ENCODE results near the gene ATP5F1D. TPM values are rescaled to one million over a fixed set of nuclear protein-coding genes. Genes with fewer than 3 reads are reported as not detected.

The ATP5F1D gene
- polyA plus RNA-seq, 3 donors from 2014 or later, result 145 to 310 (median 303) TPM

DNA sequence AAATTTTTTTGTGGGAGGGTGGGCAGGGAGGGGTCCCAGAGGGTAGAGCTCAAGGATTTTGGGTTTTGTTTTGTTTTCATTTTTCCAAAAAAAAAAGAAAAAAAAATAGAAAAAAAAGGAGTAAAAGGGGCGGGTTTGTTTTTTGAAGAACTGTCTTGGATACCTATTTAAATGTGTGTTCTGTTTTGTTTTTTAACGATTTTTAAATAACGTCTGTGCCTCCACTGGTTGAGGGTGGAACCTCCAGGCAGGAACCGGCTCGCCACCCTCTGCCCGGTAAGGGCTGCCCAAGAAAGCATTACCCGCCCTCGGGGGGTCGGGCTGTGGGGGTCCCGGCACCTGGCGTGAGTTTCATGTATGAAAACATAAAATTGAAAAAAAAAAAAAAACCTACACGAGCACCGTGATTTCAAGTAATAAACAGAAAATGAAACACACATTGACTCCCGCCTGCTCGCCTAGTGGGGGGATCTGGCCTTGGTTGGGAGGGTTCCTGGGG lies 17.2 kb downstream of the ATP5F1D start:
- Mint-ChIP-seq H3K27me3 (ENCODE audit: low read depth in 3 of 3) (peaks cover 41 to 74% (median 63%) of the 10 kb centered on the region in 3 donors), H3K9me3 (peaks cover 0 to 4% (median 0%) of the 10 kb centered on the region in 6 donors)

DNA sequence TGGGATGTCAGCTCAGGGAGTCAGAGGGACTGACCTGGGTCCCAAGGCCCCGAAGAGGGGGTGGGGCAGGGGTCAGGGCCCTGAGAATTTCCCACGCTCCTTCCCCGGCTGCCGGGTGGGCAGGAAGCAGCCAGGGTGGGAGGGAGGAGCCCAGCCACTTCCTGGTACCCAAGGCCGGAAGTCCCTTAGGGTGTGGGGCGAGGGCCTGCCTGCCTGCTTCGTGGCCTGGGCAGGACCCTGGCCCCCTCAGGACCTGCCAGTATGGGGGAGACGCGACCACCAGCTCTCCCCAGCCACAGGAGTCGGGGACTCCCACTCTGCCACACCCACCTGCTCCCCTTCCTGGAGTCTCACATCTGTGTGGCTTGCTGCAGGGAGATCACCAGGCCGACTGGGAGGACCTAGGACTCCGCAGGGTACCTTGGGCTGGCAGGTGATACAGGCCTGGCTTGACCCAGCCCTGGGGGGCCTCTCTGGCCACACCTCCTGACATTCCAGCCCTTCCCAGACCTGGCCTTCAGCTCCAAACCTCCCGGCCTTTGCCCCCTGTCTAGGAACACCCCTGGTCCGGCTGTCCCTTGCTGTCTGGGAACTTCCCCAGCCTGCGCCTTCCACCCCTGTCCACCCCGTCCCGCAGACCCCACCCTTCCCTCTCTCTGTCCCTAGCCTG lies 17.8 kb downstream of the ATP5F1D start:
- DNase-seq, result peak; percentile 85 to 88 (median 87)
- peaks cover 0 to 4% (median 0%) of the 10 kb centered on the region in 6 donors for H3K9me3 Mint-ChIP-seq
- H3K4me1 Mint-ChIP-seq, result peaks cover 65 to 73% of the 10 kb centered on the region in 2 donors
- peaks cover 41 to 70% (median 62%) of the 10 kb centered on the region in 3 donors for H3K27me3 Mint-ChIP-seq (ENCODE audit: low read depth in 3 of 3)
- peak overlapping the region; percentile 96 to 99 (median 99) for H3K27ac Mint-ChIP-seq
- peak overlapping the region; percentile 84 to 90 (median 90) for H3K4me3 Mint-ChIP-seq
- H3K36me3 Mint-ChIP-seq, result peaks cover 4 to 28% (median 7%) of the 10 kb centered on the region in 3 donors

More for the DNA sequence above, 17.2 kb downstream of the ATP5F1D start:
- H3K4me1 Mint-ChIP-seq, result peaks cover 65 to 74% of the 10 kb centered on the region in 2 donors
- peaks cover 4 to 28% (median 7%) of the 10 kb centered on the region in 3 donors for H3K36me3 Mint-ChIP-seq
- H3K4me3 Mint-ChIP-seq, result peak overlapping the region; percentile 84 to 90 (median 90)
- H3K27ac Mint-ChIP-seq, result peak overlapping the region; percentile 96 to 99 (median 99)
- no peak for DNase-seq

DNA sequence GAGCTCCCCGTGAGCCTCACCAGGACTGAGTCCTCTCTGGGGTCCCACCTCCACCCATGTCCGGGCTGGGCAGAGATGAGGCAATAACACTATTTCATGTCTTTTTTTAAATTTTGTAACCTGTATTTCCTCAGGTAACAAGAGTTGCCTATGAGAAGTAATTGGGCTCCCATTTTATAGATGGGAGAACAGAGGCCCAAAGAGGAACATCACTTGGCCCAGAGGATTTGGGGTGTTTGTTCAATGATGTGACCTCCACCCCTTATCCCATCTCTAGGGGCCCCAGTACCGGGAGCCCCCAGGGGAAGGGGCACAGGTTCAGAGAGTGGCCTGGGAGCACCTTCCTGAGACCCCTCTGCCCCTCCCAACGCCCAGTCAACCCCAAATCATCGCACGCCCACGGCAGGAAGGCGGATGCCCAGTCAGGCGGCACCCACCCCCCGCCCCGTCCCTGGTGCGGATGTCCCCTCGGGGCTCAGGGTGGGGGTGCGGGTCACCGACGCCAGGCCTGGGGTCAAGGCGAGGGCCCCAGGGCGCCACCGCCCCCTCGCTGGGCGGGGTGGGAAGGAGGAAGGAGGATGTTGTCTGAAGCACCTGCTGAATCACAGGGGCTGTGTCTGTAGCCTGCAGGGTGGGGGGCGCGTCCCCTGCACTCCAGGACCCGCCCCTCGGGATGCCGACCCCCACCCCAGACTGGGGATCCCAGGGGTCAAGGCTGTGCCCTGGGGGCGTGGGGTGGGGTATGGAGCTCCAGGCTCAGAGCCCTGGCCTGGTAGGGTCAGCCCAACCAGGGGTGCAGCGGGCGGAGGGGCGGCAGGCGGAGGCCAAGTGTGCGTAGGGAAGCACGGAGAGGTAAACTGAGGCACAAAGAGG lies 18.6 kb downstream of the ATP5F1D start:
- Mint-ChIP-seq H3K27me3 (ENCODE audit: low read depth in 3 of 3) (peaks cover 33 to 62% (median 55%) of the 10 kb centered on the region in 3 donors), H3K27ac (peak overlapping the region; percentile 96 to 99 (median 99)), H3K9me3 (peaks cover 0 to 4% (median 0%) of the 10 kb centered on the region in 6 donors), H3K36me3 (peaks cover 4 to 21% (median 7%) of the 10 kb centered on the region in 3 donors), H3K4me1 (peaks cover 59 to 71% of the 10 kb centered on the region in 2 donors), H3K4me3 (peak overlapping the region; percentile 84 to 94 (median 90))
- DNase-seq, result peak; percentile 62 to 70 (median 69)

DNA sequence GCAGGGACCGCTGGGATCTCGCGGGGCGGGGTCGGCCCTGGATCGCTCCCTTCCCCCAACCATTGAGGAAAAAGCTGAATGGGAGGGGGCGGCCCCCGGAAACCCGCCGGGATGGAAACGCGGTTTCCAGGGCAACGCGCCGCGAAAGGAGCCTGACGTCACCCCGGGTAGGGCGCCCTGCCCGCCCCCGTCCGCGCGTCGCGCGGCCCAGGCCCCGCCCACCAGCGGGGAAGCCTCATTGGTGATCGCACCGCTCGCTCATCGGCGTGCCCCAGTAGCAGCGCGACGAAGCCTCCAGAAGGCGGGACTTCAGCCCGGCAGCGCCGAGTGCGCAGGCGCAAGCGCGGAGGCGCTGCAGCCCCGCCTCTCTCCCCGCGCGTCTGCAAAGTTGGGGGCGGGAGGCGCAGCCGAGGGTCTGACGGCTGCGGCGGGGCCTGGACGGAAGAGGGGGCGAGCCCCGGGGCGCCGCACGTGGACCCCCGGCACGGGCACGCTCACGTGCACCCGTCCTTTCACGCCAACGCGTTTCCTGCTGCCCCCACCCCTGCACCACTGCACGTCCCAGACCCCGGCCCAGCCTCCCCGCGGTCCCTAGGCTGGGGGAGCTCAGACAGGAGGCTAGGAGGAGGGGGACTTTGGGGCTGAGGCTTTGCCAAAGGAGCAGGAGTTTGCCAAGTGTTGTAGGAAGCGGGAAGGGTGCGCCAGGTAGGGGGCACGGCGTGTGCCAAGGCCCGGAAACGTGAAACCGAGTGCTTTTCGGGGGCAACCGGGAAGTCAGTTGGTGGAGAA lies 19.4 kb downstream of the ATP5F1D start:
- peaks cover 4 to 19% (median 7%) of the 10 kb centered on the region in 3 donors for H3K36me3 Mint-ChIP-seq
- peaks cover 31 to 57% (median 48%) of the 10 kb centered on the region in 3 donors for H3K27me3 Mint-ChIP-seq (ENCODE audit: low read depth in 3 of 3)
- peaks cover 59 to 72% of the 10 kb centered on the region in 2 donors for H3K4me1 Mint-ChIP-seq
- peaks cover 0 to 4% (median 0%) of the 10 kb centered on the region in 6 donors for H3K9me3 Mint-ChIP-seq
- H3K27ac Mint-ChIP-seq, result peak overlapping the region; percentile 95 to 99 (median 99)
- H3K4me3 Mint-ChIP-seq, result peak overlapping the region; percentile 90 to 94 (median 91)
- DNase-seq, result peak; percentile 97 to 99 (median 98)

DNA sequence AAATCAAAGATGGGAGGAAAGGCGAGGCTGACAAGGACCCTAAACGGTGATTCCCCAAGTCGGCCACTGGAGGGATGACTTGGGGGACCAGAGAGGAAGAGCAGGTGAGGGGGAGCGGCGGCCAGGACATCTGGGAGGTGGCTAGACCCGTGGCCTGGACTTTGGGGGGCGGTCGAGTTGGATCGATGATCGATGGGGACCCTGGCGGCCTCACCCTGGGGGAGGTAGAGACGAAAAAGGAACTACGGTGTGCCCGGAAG lies 19.9 kb downstream of the ATP5F1D start:
- Mint-ChIP-seq H3K9me3 (peaks cover 0 to 4% (median 0%) of the 10 kb centered on the region in 6 donors), H3K4me3 (peak overlapping the region; percentile 90 to 94 (median 91)), H3K36me3 (peaks cover 4 to 19% (median 7%) of the 10 kb centered on the region in 3 donors), H3K27ac (peak overlapping the region; percentile 95 to 99 (median 99)), H3K27me3 (ENCODE audit: low read depth in 3 of 3) (peaks cover 26 to 54% (median 44%) of the 10 kb centered on the region in 3 donors), H3K4me1 (peaks cover 55 to 68% of the 10 kb centered on the region in 2 donors)
- no peak for DNase-seq

DNA sequence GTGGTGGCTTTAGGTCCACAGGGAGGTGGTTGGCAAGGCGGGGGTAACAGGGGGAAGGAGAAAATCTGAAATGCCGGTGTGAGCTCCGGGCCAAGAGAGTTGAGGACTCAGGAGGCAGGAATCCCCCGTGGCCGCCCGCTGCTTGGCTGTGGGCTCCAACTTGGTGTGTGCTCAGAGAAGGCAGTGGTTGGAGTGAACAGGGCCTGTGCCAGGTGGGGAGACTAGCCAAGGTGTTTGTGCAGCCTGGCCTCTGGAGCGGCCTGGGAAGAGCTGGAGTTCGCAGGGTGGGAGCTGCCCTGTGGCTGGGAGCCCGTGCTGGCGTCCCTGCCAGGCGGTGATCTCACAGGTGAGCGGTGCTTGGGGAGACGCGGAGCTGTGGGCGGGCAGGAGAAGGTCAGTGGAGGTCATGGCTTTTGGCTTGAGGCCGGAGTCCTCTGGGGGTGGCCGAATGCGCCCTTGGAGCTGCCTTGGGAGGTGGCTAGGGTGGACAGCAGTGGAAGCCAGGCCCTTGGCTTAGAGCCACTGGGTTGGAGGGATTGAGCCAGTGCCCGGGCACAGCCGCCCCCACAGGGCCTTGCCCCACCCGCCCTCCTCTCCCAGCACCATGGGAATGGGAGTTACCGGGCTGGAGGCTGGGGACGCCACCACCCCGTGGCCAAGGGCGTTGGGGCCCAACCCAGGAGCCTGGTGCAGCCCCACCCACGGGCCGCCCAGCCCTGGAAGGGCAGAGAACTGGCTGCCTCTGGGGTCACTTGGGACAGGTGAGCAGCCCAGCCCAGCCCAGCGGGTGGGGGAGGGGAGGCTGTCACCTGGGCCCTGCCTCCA lies 20.5 kb downstream of the ATP5F1D start:
- Mint-ChIP-seq H3K4me3 (peak overlapping the region; percentile 90 to 94 (median 91)), H3K36me3 (peaks cover 4 to 19% (median 7%) of the 10 kb centered on the region in 3 donors), H3K9me3 (peaks cover 0 to 4% (median 0%) of the 10 kb centered on the region in 6 donors), H3K4me1 (peaks cover 55 to 65% of the 10 kb centered on the region in 2 donors), H3K27me3 (ENCODE audit: low read depth in 3 of 3) (peaks cover 24 to 50% (median 45%) of the 10 kb centered on the region in 3 donors), H3K27ac (peak overlapping the region; percentile 95 to 99 (median 99))
- DNase-seq, result peak in 2 of 3 donors; percentile 34 to 43

DNA sequence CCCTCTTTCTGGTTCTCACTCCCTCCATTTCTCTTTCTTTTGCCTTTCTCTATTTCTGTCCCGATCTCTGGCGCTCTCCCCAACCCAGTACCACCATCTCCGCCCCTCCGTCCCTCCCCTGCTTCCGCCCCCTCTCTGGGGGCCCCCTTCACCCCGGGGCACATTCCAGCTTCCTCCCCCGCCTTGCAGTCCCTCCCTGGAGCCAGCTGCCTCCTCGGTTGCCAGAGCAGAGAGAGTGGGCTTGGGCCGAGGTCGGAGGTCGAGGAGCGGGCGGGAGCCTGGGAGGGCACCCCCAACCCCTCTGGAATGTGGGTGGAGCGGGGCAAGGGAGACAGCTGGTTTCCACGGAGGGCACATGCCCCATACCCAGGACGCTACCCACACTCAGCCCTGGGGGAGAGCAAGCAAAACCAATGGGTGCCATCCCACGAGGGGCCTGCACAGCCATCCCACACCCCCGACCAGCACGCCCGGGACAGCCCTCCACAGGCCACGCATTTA lies 21.1 kb downstream of the ATP5F1D start:
- peak overlapping the region; percentile 69 to 99 (median 86) for H3K27ac Mint-ChIP-seq
- peaks cover under 1 to 14% (median 3%) of the 10 kb centered on the region in 3 donors for H3K36me3 Mint-ChIP-seq
- peaks cover 56 to 67% of the 10 kb centered on the region in 2 donors for H3K4me1 Mint-ChIP-seq
- peak overlapping the region in 3 of 5 donors; percentile 53 to 63 (median 58) for H3K4me3 Mint-ChIP-seq
- peaks cover 19 to 47% (median 44%) of the 10 kb centered on the region in 3 donors for H3K27me3 Mint-ChIP-seq (ENCODE audit: low read depth in 3 of 3)
- H3K9me3 Mint-ChIP-seq, result peaks cover 0 to 4% (median 0%) of the 10 kb centered on the region in 6 donors
- DNase-seq, result no peak

DNA sequence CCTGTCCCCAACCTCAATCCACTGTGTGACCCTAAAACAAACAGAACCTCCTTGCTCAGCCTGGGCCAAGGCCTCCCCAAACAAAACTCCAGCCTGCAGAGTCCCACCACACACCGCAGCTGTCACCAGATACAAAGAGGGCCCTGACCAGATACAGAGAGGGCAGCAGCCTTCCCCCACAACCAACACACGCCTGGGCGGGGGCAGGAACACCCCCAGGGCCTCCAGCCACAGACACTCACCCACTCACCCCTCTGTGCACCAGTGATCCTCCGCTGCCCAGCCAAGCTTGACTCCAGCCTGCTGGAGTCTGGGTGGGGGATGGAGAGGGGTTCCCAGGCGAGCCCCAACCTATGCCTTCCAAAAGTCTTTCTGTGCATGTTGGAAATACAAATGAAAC lies 21.6 kb downstream of the ATP5F1D start:
- Mint-ChIP-seq H3K9me3 (peaks cover 0 to 4% (median 0%) of the 10 kb centered on the region in 6 donors), H3K27me3 (ENCODE audit: low read depth in 3 of 3) (peaks cover 18 to 42% (median 41%) of the 10 kb centered on the region in 3 donors), H3K4me3 (peak overlapping the region; percentile 22 to 63 (median 55)), H3K27ac (peak overlapping the region; percentile 63 to 99 (median 86)), H3K4me1 (peaks cover 55 to 67% of the 10 kb centered on the region in 2 donors), H3K36me3 (peaks cover 0 to 8% (median 0%) of the 10 kb centered on the region in 3 donors)
- no peak for DNase-seq

DNA sequence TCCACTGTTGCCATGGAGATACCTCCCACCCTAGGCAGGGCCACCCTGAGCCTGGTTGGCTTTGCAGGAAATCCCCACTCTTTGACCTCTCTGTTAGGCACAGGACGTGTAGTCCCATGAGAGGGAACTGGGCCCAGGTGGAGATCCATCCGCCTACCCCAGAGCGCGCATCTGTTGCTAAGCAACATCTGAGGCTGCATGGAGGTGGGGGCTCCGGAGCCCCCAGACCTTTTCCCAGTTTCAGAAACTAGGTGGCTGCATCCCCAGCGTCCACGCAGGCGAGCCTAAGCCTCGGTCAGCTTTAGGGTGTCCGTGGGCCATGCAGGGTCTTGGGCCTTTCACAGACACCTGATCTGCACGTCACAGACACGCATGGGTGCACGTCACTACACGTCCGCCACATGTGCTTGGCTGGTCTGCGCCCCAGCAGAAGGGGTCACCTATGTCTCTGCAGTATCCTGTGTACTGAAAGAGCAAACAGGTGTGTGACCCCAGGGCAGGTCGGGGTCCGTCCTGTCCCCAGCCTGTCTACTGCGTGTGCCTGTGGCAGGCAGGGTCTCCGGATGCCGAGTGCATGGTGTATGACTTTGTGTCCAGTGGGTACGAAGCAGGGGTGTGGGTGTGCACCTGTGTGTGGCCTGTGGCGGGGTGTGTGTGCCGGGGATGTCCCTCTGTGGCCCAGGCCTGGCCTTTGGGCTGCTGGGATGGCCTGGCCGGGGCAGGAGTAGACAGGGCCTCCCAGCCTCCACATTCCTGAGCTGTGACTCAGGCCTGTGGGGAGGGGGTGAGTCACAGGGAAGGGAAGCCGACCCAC lies 23.5 kb downstream of the ATP5F1D start:
- peaks cover 0 to under 1% (median 0%) of the 10 kb centered on the region in 3 donors for H3K36me3 Mint-ChIP-seq
- H3K27me3 Mint-ChIP-seq (ENCODE audit: low read depth in 3 of 3), result peaks cover 15 to 34% (median 31%) of the 10 kb centered on the region in 3 donors
- DNase-seq, result no peak
- H3K9me3 Mint-ChIP-seq, result no peaks in the 10 kb centered on the region
- peak overlapping the region in 4 of 5 donors; percentile 43 to 71 (median 50) for H3K4me3 Mint-ChIP-seq
- H3K27ac Mint-ChIP-seq, result peak overlapping the region in 5 of 6 donors; percentile 28 to 91 (median 74)
- peaks cover 49 to 59% of the 10 kb centered on the region in 2 donors for H3K4me1 Mint-ChIP-seq

DNA sequence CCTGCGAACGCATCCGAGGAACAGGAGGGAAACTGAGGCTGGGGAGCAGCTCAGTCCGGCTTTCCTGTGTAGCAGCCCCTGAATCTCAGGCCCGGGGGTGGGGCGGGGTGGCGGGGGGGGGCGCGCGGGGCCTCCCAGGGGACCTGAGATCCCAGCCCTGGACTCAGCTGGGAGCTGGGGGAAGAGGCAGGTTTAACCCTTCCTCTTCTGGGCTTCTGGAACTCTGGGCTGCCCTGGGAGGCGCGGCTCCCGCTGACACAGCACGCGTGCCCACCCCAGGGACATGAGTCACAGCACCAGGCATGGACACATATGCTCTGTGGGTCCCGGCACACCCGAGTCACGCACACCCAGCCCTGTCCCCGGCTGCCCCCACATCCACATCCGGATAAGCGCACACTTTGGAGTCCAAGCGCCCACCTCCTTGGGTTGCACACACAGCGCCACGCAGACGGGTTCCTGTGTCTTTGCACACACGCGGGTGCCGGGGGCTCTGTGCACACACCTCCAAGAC lies 24.1 kb downstream of the ATP5F1D start:
- Mint-ChIP-seq H3K9me3 (no peaks in the 10 kb centered on the region), H3K4me3 (peak overlapping the region; percentile 69 to 76 (median 73)), H3K4me1 (peaks cover 54 to 63% of the 10 kb centered on the region in 2 donors), H3K27me3 (ENCODE audit: low read depth in 3 of 3) (peaks cover 18 to 34% (median 32%) of the 10 kb centered on the region in 3 donors), H3K36me3 (peaks cover 3 to 7% (median 3%) of the 10 kb centered on the region in 3 donors), H3K27ac (peak overlapping the region; percentile 65 to 91 (median 86))
- DNase-seq, result peak in 2 of 3 donors; percentile 60 to 69
